K562 (cell line): ENCODE data around the gene CEP89. TPM values are rescaled to one million over a fixed set of nuclear protein-coding genes. Genes with fewer than 3 reads are reported as not detected.

ENCODE experiments used
- ATF3 ChIP-seq, 2 experiments: fragments of 450-650 bp in 1 of 2; sonication (generic) in 1 of 2; formaldehyde crosslinking in 1 of 2; IDR thresholded peaks in 1 of 2; conservative IDR thresholded peaks in 1 of 2; 2 replicates each; pipeline versions ENCODE4 v1.6.1 to v1.8.1; 2016 to 2023; ENCODE audit warnings: mild to moderate bottlenecking in 2 of 2, moderate library complexity in 2 of 2, inconsistent platforms in 1 of 2, missing genetic modification reagents in 1 of 2
- DNMT1 ChIP-seq: fragments of 450-650 bp; IDR thresholded peaks from 2 replicates; pipeline ENCODE4 v1.6.1; 2016; ENCODE audit warnings: antibody characterized with exemption, mild to moderate bottlenecking
- ELF2 ChIP-seq: fragments of 250-450 bp; sonication (Bioruptor Pico); IDR thresholded peaks from 2 replicates; pipeline ENCODE4 v1.5.0; 2021; ENCODE audit warnings: mild to moderate bottlenecking
- GTF2A2 ChIP-seq: IDR thresholded peaks from 2 replicates; pipeline ENCODE4 v1.6.1; 2016; ENCODE audit warnings: mild to moderate bottlenecking, missing genetic modification characterization, missing compliant biosample characterization
- HDAC1 ChIP-seq, 2 experiments: fragments of 450-650 bp; IDR thresholded peaks; 2 replicates each; pipeline ENCODE4 v1.6.1; 2016 to 2017; ENCODE audit warnings: inconsistent platforms in 1 of 2, mild to moderate bottlenecking in 1 of 2, moderate library complexity in 1 of 2
- KDM4B ChIP-seq, 2 experiments: fragments of 450-650 bp in 1 of 2; sonication (generic) in 1 of 2; IDR thresholded peaks; 2 replicates each; pipeline ENCODE4 v1.6.1; 2016 to 2017; ENCODE audit warnings: borderline replicate concordance in 2 of 2, antibody characterized with exemption in 1 of 2, low read depth in 1 of 2, mild to moderate bottlenecking in 1 of 2
- POLR3G ChIP-seq: IDR thresholded peaks from 2 replicates; pipeline ENCODE4 v1.6.1; 2011; ENCODE audit not compliant: insufficient read length, insufficient replicate concordance; ENCODE audit errors: extremely low read depth
- SOX6 ChIP-seq: fragments of 450-650 bp; IDR thresholded peaks from 2 replicates; pipeline ENCODE4 v1.6.1; 2014; ENCODE audit warnings: mild to moderate bottlenecking
- TFAP4 ChIP-seq: sonication (generic); formaldehyde crosslinking; IDR thresholded peaks from 2 replicates; pipeline ENCODE4 v1.8.0; 2022; ENCODE audit warnings: missing genetic modification reagents, mild to moderate bottlenecking, moderate library complexity, borderline replicate concordance
- TGIF2 ChIP-seq: sonication (generic); formaldehyde crosslinking; IDR thresholded peaks from 2 replicates; pipeline ENCODE4 v1.8.1; 2022; ENCODE audit warnings: mild to moderate bottlenecking, missing genetic modification reagents, moderate library complexity
- ZBTB1 ChIP-seq: sonication (generic); formaldehyde crosslinking; IDR thresholded peaks from 2 replicates; pipeline ENCODE4 v1.8.1; 2023; ENCODE audit warnings: missing genetic modification reagents, low read depth, mild to moderate bottlenecking, borderline replicate concordance
- ZNF589 ChIP-seq: fragments of 200-800 bp; sonication (Bioruptor generic); IDR thresholded peaks from 2 replicates; pipeline ENCODE4 v1.6.1; 2016; ENCODE audit warnings: low read depth, missing genetic modification characterization, missing compliant biosample characterization
- ZNF592 ChIP-seq: fragments of 450-650 bp; IDR thresholded peaks from 2 replicates; pipeline ENCODE4 v1.6.1; 2017; ENCODE audit warnings: antibody characterized with exemption, mild to moderate bottlenecking
- ZNF644 ChIP-seq: fragments of 200-800 bp; sonication (Bioruptor generic); IDR thresholded peaks from 2 replicates; pipeline ENCODE4 v1.6.1; 2016; ENCODE audit warnings: low read depth, missing genetic modification characterization, missing compliant biosample characterization
- polyA plus RNA-seq, 8 experiments: library from polyadenylated mRNA; depleted of rRNA in 4 of 8; stranded (reverse) in 5 of 8; unstranded in 3 of 8; fragments of >200 nt; fragmentation: Nextera tagmentation in 2 of 8; fragmentation: Illumina TruSeq in 1 of 8; extraction: Ambion mirVana in 2 of 8; extraction: Trizol in 1 of 8; gene quantifications; 2 replicates each; pipeline versions ENCODE4 v1.2.1 to v1.2.3, GENCODE V29; 2011 to 2014; ENCODE audit warnings: inconsistent platforms in 1 of 8, missing spikeins in 1 of 8
- total RNA-seq, 7 experiments: library from RNA; depleted of rRNA in 6 of 7; stranded (reverse); fragments of >200 nt in 6 of 7; fragmentation: Illumina TruSeq in 2 of 7; extraction: Trizol in 2 of 7; gene quantifications; 2 replicates each; pipeline versions ENCODE4 v1.2.1 to v1.2.3, GENCODE V29; 2011 to 2021; ENCODE audit warnings: low replicate concordance in 1 of 7
- TF ChIP-seq, protein P1 (sequence below): fragments of 250-450 bp; sonication (Bioruptor Pico); IDR thresholded peaks from 2 replicates; pipeline ENCODE4 v1.5.0; 2021; ENCODE audit warnings: mild to moderate bottlenecking, moderate library complexity
- TF ChIP-seq, protein P2 (sequence below): sonication (generic); formaldehyde crosslinking; IDR thresholded peaks from 2 replicates; pipeline ENCODE4 v1.9.0; 2022; ENCODE audit warnings: mild to moderate bottlenecking, missing genetic modification reagents

Gene CEP89
- total and polyA plus RNA-seq, 9 of the 15 experiments (the other 6 are each of a cell fraction or from before 2014, with no cell fraction given) = 5.5 to 15.0 (median 7.2) TPM

DNA sequence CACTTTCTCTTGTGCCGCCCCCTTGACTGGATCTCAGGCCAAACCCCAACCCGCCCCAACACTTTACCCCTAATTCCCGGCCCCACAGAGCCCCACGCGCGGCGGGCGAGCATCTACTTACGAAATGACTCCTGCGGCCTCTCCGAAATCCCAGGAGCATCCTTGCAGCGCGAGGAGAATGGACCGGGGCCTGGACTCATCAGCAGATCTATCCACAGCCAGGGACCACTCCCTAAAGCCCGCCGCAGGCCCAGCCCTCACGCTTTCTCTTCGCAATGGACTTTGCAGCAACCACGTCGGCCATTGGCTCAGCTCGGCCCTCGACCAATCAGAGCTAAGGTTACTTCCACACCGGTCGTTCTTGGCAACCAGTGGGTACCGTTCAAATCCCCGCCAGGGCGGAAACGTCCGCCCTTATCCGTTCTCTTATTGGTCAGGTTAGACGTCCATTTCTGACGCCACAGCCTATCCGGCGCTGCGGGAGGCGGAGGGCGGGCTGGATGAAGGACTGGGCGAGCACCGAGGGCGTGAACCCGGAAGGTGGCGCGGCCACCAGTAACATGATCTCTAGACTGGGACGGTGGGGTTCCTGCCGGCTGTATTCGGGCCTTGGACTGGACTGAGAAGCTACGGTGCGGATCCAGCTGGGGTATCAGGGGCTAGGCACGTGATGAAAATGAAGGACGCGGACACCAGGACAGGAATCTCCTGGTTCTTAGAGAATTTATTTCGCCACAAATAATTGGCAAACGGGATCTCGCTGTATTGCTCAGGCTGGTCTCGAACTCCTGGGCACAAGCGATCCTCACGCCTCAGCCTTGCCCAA is at the start of gene CEP89, which contains the start of gene FAAP24 (continued):
- TF ChIP-seq, protein P1, sequence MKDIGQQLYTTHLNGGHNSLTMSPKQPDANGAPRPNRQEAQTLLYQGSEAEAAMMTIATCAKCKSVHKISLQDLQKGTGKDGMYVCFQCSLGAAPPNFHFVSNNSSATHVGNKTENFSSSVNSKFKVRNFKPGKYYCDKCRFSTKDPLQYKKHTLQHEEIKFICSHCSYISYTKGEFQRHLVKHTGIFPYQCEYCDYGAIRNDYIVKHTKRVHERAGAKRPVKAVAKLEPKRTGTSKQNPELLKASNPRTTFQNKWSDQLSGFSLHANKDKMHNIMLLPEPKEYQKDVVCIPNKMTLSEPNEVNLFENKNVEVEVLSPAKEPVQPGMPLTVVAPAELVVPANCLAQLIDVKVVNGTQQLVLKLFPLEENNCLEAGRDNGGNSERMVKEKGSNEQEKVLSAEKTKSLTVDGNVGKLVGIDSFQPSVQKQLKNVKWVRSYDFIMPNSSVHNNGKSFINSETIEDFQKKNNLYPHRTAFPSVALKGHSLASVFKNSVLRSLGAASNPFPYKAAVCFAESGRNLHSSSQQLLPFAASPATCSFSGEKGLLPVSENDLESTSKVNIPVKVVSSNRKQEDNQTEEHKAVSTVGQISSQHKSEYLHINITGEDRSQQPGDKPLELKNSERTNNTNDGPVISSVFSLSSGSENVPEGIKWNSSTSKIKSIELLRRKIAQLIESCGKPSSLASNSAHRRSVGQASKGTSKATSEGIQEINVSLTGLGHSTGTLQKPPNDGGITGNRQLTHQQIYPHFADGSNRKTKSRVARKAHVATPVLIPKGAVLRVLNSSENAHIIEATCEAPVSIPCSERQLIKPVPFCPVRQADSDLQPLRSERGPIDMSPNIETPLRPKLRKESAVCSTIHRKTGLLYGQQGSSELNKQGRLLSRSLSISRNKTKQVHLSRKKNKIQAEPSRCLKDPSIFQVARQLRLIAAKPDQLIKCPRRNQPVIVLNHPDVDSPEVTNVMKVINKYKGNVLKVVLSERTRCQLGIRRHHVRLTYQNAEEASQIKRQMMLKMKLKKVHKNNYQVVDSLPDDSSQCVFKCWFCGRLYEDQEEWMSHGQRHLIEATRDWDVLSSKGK (CRISPR knock-in tag) = no peak
- no peak for TF ChIP-seq ZNF644 (tag)
- TF ChIP-seq ZNF592 = no peak
- no peak for TF ChIP-seq KDM4B (IDR thresholded peaks at IDR 0.05; ENCODE audit: borderline replicate concordance in 2 of 2, low read depth in 1 of 2)
- TF ChIP-seq ATF3 (IDR thresholded peaks at IDR 0.05) = no peak
- no peak for TF ChIP-seq ATF3 (CRISPR knock-in tag; conservative IDR thresholded peaks at IDR 0.05)
- no peak for TF ChIP-seq ZBTB1 (CRISPR knock-in tag)
- TF ChIP-seq SOX6 = 0 out of 2 replicates have a peak, but pooled peaks have one; percentile 31
- no peak for TF ChIP-seq GTF2A2 (tag)
- TF ChIP-seq ZNF589 (CRISPR knock-in tag) = no peak
- peak; percentile 19 to 96; a peak in 3 of 4 replicates for TF ChIP-seq HDAC1 (IDR thresholded peaks at IDR 0.05)
- TF ChIP-seq POLR3G = no peak
- TF ChIP-seq TGIF2 = no peak
- peak; percentile 87; the same call in 1 of the 2 replicates for TF ChIP-seq TFAP4
- peak; percentile 97 for TF ChIP-seq ELF2
- TF ChIP-seq, protein P2, sequence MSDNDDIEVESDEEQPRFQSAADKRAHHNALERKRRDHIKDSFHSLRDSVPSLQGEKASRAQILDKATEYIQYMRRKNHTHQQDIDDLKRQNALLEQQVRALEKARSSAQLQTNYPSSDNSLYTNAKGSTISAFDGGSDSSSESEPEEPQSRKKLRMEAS = 0 out of 2 replicates have a peak, but pooled peaks have one; percentile 26
- no peak for TF ChIP-seq DNMT1
